IMR-90 (cell line): ENCODE results near the gene PARD6G.

Experiments
- CTCF ChIP-seq: conservative IDR thresholded peaks from 2 replicates; pipeline ENCODE4 v1.5.1; 2012; ENCODE audit warnings: mild to moderate bottlenecking, low read depth, low read length, improper control_type of control experiment
- RAD21 ChIP-seq: IDR thresholded peaks from 2 replicates; pipeline ENCODE4 v1.6.1; 2012; ENCODE audit warnings: low read length, improper control_type of control experiment
- USF2 ChIP-seq: fragments of 150-350 bp; IDR thresholded peaks from 2 replicates; pipeline ENCODE4 v1.6.1; 2017; ENCODE audit warnings: mild to moderate bottlenecking, antibody characterized with exemption, low read length, low read depth

- TF ChIP-seq RAD21 (no peak), USF2 (no peak), CTCF (no peak)
Measured at GRCh38 chr18:80196528-80197320, 50.6 kb downstream of the PARD6G start.
